K562 (cell line): ENCODE data around the gene LIPH. TPM values are rescaled to one million over a fixed set of nuclear protein-coding genes. Genes with fewer than 3 reads are reported as not detected.

Source experiments
- ATAC-seq: fragments of 200-7000 bp; cut with Tn5 transposase; 3 replicates; pipeline ENCODE4 v1.9.1; 2020; ENCODE audit warnings: moderate library complexity
- BruUV-seq: library from RNA; stranded (reverse); fragments of 400-500 nt; replicated peaks from 2 replicates; lab custom pipeline; 2021; lab: Mats Ljungman, UMichigan
- CTCF ChIA-PET: fragments of 300-600 bp; formaldehyde crosslinking; extraction: SDS; loops from one replicate; lab custom pipeline; 2021; ENCODE audit warnings: low intra/inter-chr PET ratio; lab: Yijun Ruan, JAX
- POLR2A ChIA-PET: fragments of 300-600, 350-650 bp; sonication (Branson Sonifier 250); formaldehyde crosslinking; extraction: SDS; loops from one replicate; lab custom pipeline; 2021; ENCODE audit warnings: antibody characterized with exemption, inconsistent platforms; lab: Yijun Ruan, JAX
- DNase-seq, 4 experiments: peaks; one replicate each; pipeline versions ENCODE4 v3.0.0 to v3.0.0-alpha.2; 2011 to 2018; ENCODE audit warnings: low spot score in 3 of 4, mixed read lengths in 3 of 4; ENCODE audit errors: extremely low read depth in 1 of 4
- FAIRE-seq: peaks from 2 replicates; lab custom pipeline; 2011; peaks lifted over from hg19 to GRCh38; lab: Jason Lieb, UNC
- H2AFZ ChIP-seq: 2 replicates; pipeline ENCODE4 v1.6.0; 2011; ENCODE audit warnings: low read depth, low read length, control low read depth, inconsistent platforms
- H3K27ac ChIP-seq: fragments of 200-600 bp; 3 replicates; pipeline ENCODE4 v1.8.0; 2011; ENCODE audit warnings: low read depth, mild to moderate bottlenecking, control low read depth, inconsistent platforms, low read length, moderate library complexity, mixed read lengths; ENCODE audit errors: extremely low read depth
- H3K27me3 ChIP-seq, 2 experiments: fragments of 300-600 bp in 1 of 2; 2 replicates in 1 of 2; 3 replicates in 1 of 2; pipeline versions ENCODE4 v1.6.0 to v1.8.0; 2011; ENCODE audit warnings: inconsistent platforms in 2 of 2, low read length in 2 of 2, mild to moderate bottlenecking in 1 of 2, mixed read lengths in 1 of 2, moderate library complexity in 1 of 2; ENCODE audit not compliant: control insufficient read depth in 2 of 2, insufficient read depth in 2 of 2
- H3K36me3 ChIP-seq: fragments of 300-600 bp; 3 replicates; pipeline ENCODE4 v1.8.0; 2011; ENCODE audit warnings: mild to moderate bottlenecking, low read length, inconsistent platforms; ENCODE audit not compliant: control insufficient read depth, insufficient read depth
- H3K4me1 ChIP-seq, 2 experiments: fragments of 200-600 bp in 1 of 2; replicated peaks in 1 of 2; 2 replicates in 1 of 2; 3 replicates in 1 of 2; pipeline versions ENCODE4 v1.5.1 to v1.8.0; 2011; ENCODE audit warnings: inconsistent platforms in 2 of 2, low read length in 2 of 2, mild to moderate bottlenecking in 1 of 2, mixed read lengths in 1 of 2, moderate library complexity in 1 of 2; ENCODE audit not compliant: control insufficient read depth in 2 of 2, insufficient read depth in 2 of 2
- H3K4me2 ChIP-seq: 2 replicates; pipeline ENCODE4 v1.6.1; 2011; ENCODE audit warnings: low read length, control low read depth, inconsistent platforms, mixed read lengths; ENCODE audit not compliant: insufficient read depth
- H3K4me3 ChIP-seq: fragments of 200-600 bp; sonication (generic), shearing (Covaris generic); 2 replicates; pipeline ENCODE4 v1.5.1; 2016; ENCODE audit warnings: control low read depth, inconsistent platforms
- H3K79me2 ChIP-seq: fragments of 200-600 bp; 3 replicates; pipeline ENCODE4 v1.8.0; 2011; ENCODE audit warnings: low read length, inconsistent platforms; ENCODE audit not compliant: control insufficient read depth, insufficient read depth
- H3K9ac ChIP-seq, 2 experiments: 2 replicates each; pipeline versions ENCODE4 v1.6.0 to v1.6.1; 2011; ENCODE audit warnings: low read depth in 2 of 2, low read length in 2 of 2, control low read depth in 1 of 2, inconsistent platforms in 1 of 2, mild to moderate bottlenecking in 1 of 2, mixed read lengths in 1 of 2; ENCODE audit not compliant: insufficient read depth in 1 of 2
- H3K9me1 ChIP-seq: one replicate; pipeline ENCODE4 v1.6.0; 2011; ENCODE audit warnings: inconsistent platforms, mild to moderate bottlenecking, low read length, moderate library complexity; ENCODE audit not compliant: control insufficient read depth, insufficient read depth
- H3K9me3 ChIP-seq: replicated peaks from 2 replicates; pipeline ENCODE4 v1.5.1; 2011; ENCODE audit warnings: low read depth, low read length, inconsistent platforms; ENCODE audit not compliant: control insufficient read depth, insufficient read depth
- H4K20me1 ChIP-seq: replicated peaks from 2 replicates; pipeline ENCODE4 v1.6.1; 2011; ENCODE audit warnings: low read length, inconsistent platforms, mixed read lengths; ENCODE audit not compliant: control insufficient read depth, insufficient read depth
- BMI1 ChIP-seq: fragments of 150-350 bp; IDR thresholded peaks from 2 replicates; pipeline ENCODE4 v1.6.1; 2014; ENCODE audit warnings: low read length
- C11orf30 ChIP-seq: fragments of 450-650 bp; IDR thresholded peaks from 2 replicates; pipeline ENCODE4 v1.6.1; 2016; ENCODE audit warnings: low read depth, mild to moderate bottlenecking
- CEBPZ ChIP-seq: fragments of 150-350 bp; IDR thresholded peaks from 2 replicates; pipeline ENCODE4 v1.6.1; 2014; ENCODE audit warnings: low read depth, mild to moderate bottlenecking, low read length, borderline replicate concordance
- HNRNPL ChIP-seq: fragments of 200-400 bp; formaldehyde crosslinking; IDR thresholded peaks from 2 replicates; pipeline ENCODE4 v1.6.1; 2017; ENCODE audit warnings: low read depth, mild to moderate bottlenecking, low read length
- KLF16 ChIP-seq: IDR thresholded peaks from 2 replicates; pipeline ENCODE4 v1.6.1; 2016; ENCODE audit warnings: antibody characterized with exemption
- MBD2 ChIP-seq: sonication (generic); IDR thresholded peaks from 2 replicates; pipeline ENCODE4 v1.6.1; 2016; ENCODE audit warnings: low read depth, borderline replicate concordance
- RBFOX2 ChIP-seq: fragments of 200-400 bp; formaldehyde crosslinking; IDR thresholded peaks from 2 replicates; pipeline ENCODE4 v1.6.1; 2017; ENCODE audit warnings: low read depth, mild to moderate bottlenecking, low read length, moderate library complexity
- SIN3A ChIP-seq, 2 experiments: fragments of 150-350 bp in 1 of 2; IDR thresholded peaks; 2 replicates each; pipeline ENCODE4 v1.6.1; 2011 to 2016; ENCODE audit warnings: borderline replicate concordance in 2 of 2, low read depth in 2 of 2, low read length in 2 of 2, mild to moderate bottlenecking in 2 of 2, moderate library complexity in 2 of 2; ENCODE audit not compliant: control insufficient read depth in 1 of 2
- TCF3 ChIP-seq: sonication (generic); formaldehyde crosslinking; IDR thresholded peaks from 2 replicates; pipeline ENCODE4 v1.4.0; 2020; ENCODE audit warnings: mild to moderate bottlenecking, missing genetic modification reagents
- TEAD4 ChIP-seq, 2 experiments: sonication (generic) in 1 of 2; formaldehyde crosslinking in 1 of 2; IDR thresholded peaks; 2 replicates each; pipeline versions ENCODE4 v1.6.1 to v1.8.0; 2012 to 2022; ENCODE audit warnings: borderline replicate concordance in 1 of 2, inconsistent platforms in 1 of 2, low read length in 1 of 2, mild to moderate bottlenecking in 1 of 2, missing genetic modification reagents in 1 of 2
- TFAM ChIP-seq: fragments of 250-450 bp; sonication (Bioruptor Pico); conservative IDR thresholded peaks from 2 replicates; pipeline ENCODE4 v1.5.0; 2021; ENCODE audit warnings: mild to moderate bottlenecking, moderate library complexity
- ZBTB12 ChIP-seq: fragments of 250-450 bp; sonication (Bioruptor Pico); IDR thresholded peaks from 2 replicates; pipeline ENCODE4 v1.4.0; 2020
- ZNF282 ChIP-seq: sonication (generic); formaldehyde crosslinking; IDR thresholded peaks from 2 replicates; pipeline ENCODE4 v1.8.1; 2023; ENCODE audit warnings: missing genetic modification reagents
- ZNF431 ChIP-seq: sonication (generic); formaldehyde crosslinking; IDR thresholded peaks from 2 replicates; pipeline ENCODE4 v1.8.0; 2022; ENCODE audit warnings: mild to moderate bottlenecking, missing genetic modification reagents
- ZNF445 ChIP-seq: fragments of 250-450 bp; sonication (Bioruptor Pico); IDR thresholded peaks from 2 replicates; pipeline ENCODE4 v1.4.0; 2020; ENCODE audit warnings: low read depth, mild to moderate bottlenecking, moderate library complexity
- WGBS: fragments of 100-300 bp; shearing (Covaris generic); methylation state at CpG from one replicate; pipeline ENCODE4 v1.1.6; 2016; ENCODE audit warnings: low coverage, mixed read lengths; ENCODE audit not compliant: insufficient coverage; ENCODE audit errors: missing lambda C conversion rate; 5-methylcytosine and 5-hydroxymethylcytosine counted together
- in situ Hi-C: fragments of 300-500 bp; cut with MboI; formaldehyde crosslinking; loops from 4 replicates; pipeline ENCODE4 v1.15.0; 2018; ENCODE audit warnings: inconsistent platforms, mixed read lengths
- intact Hi-C: fragments of 100-400 bp; cut with micrococcal nuclease; formaldehyde crosslinking; loops from 2 replicates; pipeline ENCODE4 v1.14.2; 2022
- polyA plus RNA-seq, 8 experiments: library from polyadenylated mRNA; depleted of rRNA in 4 of 8; stranded (reverse) in 5 of 8; unstranded in 3 of 8; fragments of >200 nt; fragmentation: Nextera tagmentation in 2 of 8; fragmentation: Illumina TruSeq in 1 of 8; extraction: Ambion mirVana in 2 of 8; extraction: Trizol in 1 of 8; gene quantifications; 2 replicates each; pipeline versions ENCODE4 v1.2.1 to v1.2.3, GENCODE V29; 2011 to 2014; ENCODE audit warnings: inconsistent platforms in 1 of 8, missing spikeins in 1 of 8
- total RNA-seq, 7 experiments: library from RNA; depleted of rRNA in 6 of 7; stranded (reverse); fragments of >200 nt in 6 of 7; fragmentation: Illumina TruSeq in 2 of 7; extraction: Trizol in 2 of 7; gene quantifications; 2 replicates each; pipeline versions ENCODE4 v1.2.1 to v1.2.3, GENCODE V29; 2011 to 2021; ENCODE audit warnings: low replicate concordance in 1 of 7
- TF ChIP-seq, protein P1 (sequence below): fragments of 250-450 bp; sonication (Bioruptor Pico); IDR thresholded peaks from 2 replicates; pipeline ENCODE4 v1.5.1; 2021; ENCODE audit warnings: mild to moderate bottlenecking

Gene LIPH
- total and polyA plus RNA-seq, 9 of the 15 experiments (the other 6 are each of a cell fraction or from before 2014, with no cell fraction given), result 0.73 to 1.8 (median 1.3) TPM

- in situ Hi-C loops, result no loop called here
- no peaks in the 10 kb centered on the region for H4K20me1 ChIP-seq
- no peak for DNase-seq
- no peaks in the 10 kb centered on the region for H3K9me3 ChIP-seq
- H3K4me1 ChIP-seq, result peaks cover 4% of the 10 kb centered on the region in 2 experiments; a peak in 3 of 5 replicates
- H3K79me2 ChIP-seq, result no peaks in the 10 kb centered on the region
- H3K4me3 ChIP-seq, result no peak overlapping the region
- H3K9me1 ChIP-seq, result no peaks in the 10 kb centered on the region
- H3K27me3 ChIP-seq, result no peaks in the 10 kb centered on the region
- H2AFZ ChIP-seq, result no peak overlapping the region
- TF ChIP-seq ZNF445 (CRISPR knock-in tag) (no peak), ZNF282 (CRISPR knock-in tag) (no peak), TFAM (CRISPR knock-in tag) (no peak), TEAD4 (IDR thresholded peaks at IDR 0.05; ENCODE audit: low read length) (no peak), TEAD4 (CRISPR knock-in tag; IDR thresholded peaks at IDR 0.05; ENCODE audit: borderline replicate concordance) (no peak), TCF3 (CRISPR knock-in tag) (no peak), RBFOX2 (no peak), C11orf30 (no peak), ZNF431 (CRISPR knock-in tag) (no peak), KLF16 (no peak), ZBTB12 (no peak), BMI1 (no peak), SIN3A (IDR thresholded peaks at IDR 0.05; ENCODE audit: borderline replicate concordance in 2 of 2, control insufficient read depth in 1 of 2, low read depth in 2 of 2, low read length in 2 of 2) (no peak), CEBPZ (no peak), MBD2 (no peak), HNRNPL (no peak)
- TF ChIP-seq, protein P1, sequence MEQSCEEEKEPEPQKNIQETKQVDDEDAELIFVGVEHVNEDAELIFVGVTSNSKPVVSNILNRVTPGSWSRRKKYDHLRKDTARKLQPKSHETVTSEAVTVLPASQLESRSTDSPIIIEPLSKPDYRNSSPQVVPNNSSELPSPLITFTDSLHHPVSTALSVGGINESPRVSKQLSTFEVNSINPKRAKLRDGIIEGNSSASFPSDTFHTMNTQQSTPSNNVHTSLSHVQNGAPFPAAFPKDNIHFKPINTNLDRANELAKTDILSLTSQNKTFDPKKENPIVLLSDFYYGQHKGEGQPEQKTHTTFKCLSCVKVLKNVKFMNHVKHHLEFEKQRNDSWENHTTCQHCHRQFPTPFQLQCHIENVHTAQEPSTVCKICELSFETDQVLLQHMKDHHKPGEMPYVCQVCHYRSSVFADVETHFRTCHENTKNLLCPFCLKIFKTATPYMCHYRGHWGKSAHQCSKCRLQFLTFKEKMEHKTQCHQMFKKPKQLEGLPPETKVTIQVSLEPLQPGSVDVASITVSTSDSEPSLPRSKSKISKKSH (CRISPR knock-in tag), result no peak
- 47% methylated on average over 5 of the region's 5 CpGs for WGBS
- intact Hi-C loops, result no loop called here
- no peak for ATAC-seq
- BruUV-seq, result no TSS peak
- no peak for FAIRE-seq
- H3K9ac ChIP-seq, result no peak overlapping the region
- ChIA-PET CTCF (no interaction called here), POLR2A (interaction anchor here (0.8 to 1.4 kb wide), 3 partner anchors 11 to 71 kb away, joined by 3 to 5 read pairs (median 4); no protein-coding TSS in a partner anchor)
- no peaks in the 10 kb centered on the region for H3K36me3 ChIP-seq
- no peak overlapping the region for H3K27ac ChIP-seq
- no peak overlapping the region for H3K4me2 ChIP-seq
Observed at GRCh38 chr3:185532901-185533300, 19.5 kb downstream of the LIPH start.
